ENCODE data around the gene AP2A1. TPM values are rescaled to one million over a fixed set of nuclear protein-coding genes. Genes with fewer than 3 reads are reported as not detected.

The AP2A1 gene
- total and polyA plus RNA-seq, 9 of the 15 experiments (the other 6 are each of a cell fraction or from before 2014, with no cell fraction given): 0.55 to 150 (median 31.9) TPM

GRCh38 chr19:49746206-49746958 is 20.4 kb upstream of the AP2A1 start (continued):
- TF ChIP-seq SRSF3 (IDR thresholded peaks at IDR 0.05; ENCODE audit: insufficient read depth, low read length) (no peak), ZNF384 (IDR thresholded peaks at IDR 0.05; ENCODE audit: low read depth, low read length) (no peak), SIRT6 (IDR thresholded peaks at IDR 0.05; ENCODE audit: low read depth, low read length) (no peak), POLR2AphosphoS2 (IDR thresholded peaks at IDR 0.05; ENCODE audit: low read length) (no peak), SMAD3 (CRISPR knock-in tag; conservative IDR thresholded peaks at IDR 0.05) (no peak), RHOXF2B (CRISPR knock-in tag; conservative IDR thresholded peaks at IDR 0.05) (no peak), ZNF354B (CRISPR knock-in tag; IDR thresholded peaks at IDR 0.05) (no peak), RFX1 (IDR thresholded peaks at IDR 0.05) (no peak; the same call in 1 of the 2 replicates), FOXM1 (IDR thresholded peaks at IDR 0.05; ENCODE audit: low read depth) (no peak), FOXM1 (CRISPR knock-in tag; IDR thresholded peaks at IDR 0.05; ENCODE audit: low read depth) (no peak), ZKSCAN3 (CRISPR knock-in tag; IDR thresholded peaks at IDR 0.05) (no peak)
- TF ChIP-seq, protein P1, sequence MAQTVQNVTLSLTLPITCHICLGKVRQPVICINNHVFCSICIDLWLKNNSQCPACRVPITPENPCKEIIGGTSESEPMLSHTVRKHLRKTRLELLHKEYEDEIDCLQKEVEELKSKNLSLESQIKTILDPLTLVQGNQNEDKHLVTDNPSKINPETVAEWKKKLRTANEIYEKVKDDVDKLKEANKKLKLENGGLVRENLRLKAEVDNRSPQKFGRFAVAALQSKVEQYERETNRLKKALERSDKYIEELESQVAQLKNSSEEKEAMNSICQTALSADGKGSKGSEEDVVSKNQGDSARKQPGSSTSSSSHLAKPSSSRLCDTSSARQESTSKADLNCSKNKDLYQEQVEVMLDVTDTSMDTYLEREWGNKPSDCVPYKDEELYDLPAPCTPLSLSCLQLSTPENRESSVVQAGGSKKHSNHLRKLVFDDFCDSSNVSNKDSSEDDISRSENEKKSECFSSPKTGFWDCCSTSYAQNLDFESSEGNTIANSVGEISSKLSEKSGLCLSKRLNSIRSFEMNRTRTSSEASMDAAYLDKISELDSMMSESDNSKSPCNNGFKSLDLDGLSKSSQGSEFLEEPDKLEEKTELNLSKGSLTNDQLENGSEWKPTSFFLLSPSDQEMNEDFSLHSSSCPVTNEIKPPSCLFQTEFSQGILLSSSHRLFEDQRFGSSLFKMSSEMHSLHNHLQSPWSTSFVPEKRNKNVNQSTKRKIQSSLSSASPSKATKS (CRISPR knock-in tag; IDR thresholded peaks at IDR 0.05): no peak
- TF ChIP-seq, protein P2, sequence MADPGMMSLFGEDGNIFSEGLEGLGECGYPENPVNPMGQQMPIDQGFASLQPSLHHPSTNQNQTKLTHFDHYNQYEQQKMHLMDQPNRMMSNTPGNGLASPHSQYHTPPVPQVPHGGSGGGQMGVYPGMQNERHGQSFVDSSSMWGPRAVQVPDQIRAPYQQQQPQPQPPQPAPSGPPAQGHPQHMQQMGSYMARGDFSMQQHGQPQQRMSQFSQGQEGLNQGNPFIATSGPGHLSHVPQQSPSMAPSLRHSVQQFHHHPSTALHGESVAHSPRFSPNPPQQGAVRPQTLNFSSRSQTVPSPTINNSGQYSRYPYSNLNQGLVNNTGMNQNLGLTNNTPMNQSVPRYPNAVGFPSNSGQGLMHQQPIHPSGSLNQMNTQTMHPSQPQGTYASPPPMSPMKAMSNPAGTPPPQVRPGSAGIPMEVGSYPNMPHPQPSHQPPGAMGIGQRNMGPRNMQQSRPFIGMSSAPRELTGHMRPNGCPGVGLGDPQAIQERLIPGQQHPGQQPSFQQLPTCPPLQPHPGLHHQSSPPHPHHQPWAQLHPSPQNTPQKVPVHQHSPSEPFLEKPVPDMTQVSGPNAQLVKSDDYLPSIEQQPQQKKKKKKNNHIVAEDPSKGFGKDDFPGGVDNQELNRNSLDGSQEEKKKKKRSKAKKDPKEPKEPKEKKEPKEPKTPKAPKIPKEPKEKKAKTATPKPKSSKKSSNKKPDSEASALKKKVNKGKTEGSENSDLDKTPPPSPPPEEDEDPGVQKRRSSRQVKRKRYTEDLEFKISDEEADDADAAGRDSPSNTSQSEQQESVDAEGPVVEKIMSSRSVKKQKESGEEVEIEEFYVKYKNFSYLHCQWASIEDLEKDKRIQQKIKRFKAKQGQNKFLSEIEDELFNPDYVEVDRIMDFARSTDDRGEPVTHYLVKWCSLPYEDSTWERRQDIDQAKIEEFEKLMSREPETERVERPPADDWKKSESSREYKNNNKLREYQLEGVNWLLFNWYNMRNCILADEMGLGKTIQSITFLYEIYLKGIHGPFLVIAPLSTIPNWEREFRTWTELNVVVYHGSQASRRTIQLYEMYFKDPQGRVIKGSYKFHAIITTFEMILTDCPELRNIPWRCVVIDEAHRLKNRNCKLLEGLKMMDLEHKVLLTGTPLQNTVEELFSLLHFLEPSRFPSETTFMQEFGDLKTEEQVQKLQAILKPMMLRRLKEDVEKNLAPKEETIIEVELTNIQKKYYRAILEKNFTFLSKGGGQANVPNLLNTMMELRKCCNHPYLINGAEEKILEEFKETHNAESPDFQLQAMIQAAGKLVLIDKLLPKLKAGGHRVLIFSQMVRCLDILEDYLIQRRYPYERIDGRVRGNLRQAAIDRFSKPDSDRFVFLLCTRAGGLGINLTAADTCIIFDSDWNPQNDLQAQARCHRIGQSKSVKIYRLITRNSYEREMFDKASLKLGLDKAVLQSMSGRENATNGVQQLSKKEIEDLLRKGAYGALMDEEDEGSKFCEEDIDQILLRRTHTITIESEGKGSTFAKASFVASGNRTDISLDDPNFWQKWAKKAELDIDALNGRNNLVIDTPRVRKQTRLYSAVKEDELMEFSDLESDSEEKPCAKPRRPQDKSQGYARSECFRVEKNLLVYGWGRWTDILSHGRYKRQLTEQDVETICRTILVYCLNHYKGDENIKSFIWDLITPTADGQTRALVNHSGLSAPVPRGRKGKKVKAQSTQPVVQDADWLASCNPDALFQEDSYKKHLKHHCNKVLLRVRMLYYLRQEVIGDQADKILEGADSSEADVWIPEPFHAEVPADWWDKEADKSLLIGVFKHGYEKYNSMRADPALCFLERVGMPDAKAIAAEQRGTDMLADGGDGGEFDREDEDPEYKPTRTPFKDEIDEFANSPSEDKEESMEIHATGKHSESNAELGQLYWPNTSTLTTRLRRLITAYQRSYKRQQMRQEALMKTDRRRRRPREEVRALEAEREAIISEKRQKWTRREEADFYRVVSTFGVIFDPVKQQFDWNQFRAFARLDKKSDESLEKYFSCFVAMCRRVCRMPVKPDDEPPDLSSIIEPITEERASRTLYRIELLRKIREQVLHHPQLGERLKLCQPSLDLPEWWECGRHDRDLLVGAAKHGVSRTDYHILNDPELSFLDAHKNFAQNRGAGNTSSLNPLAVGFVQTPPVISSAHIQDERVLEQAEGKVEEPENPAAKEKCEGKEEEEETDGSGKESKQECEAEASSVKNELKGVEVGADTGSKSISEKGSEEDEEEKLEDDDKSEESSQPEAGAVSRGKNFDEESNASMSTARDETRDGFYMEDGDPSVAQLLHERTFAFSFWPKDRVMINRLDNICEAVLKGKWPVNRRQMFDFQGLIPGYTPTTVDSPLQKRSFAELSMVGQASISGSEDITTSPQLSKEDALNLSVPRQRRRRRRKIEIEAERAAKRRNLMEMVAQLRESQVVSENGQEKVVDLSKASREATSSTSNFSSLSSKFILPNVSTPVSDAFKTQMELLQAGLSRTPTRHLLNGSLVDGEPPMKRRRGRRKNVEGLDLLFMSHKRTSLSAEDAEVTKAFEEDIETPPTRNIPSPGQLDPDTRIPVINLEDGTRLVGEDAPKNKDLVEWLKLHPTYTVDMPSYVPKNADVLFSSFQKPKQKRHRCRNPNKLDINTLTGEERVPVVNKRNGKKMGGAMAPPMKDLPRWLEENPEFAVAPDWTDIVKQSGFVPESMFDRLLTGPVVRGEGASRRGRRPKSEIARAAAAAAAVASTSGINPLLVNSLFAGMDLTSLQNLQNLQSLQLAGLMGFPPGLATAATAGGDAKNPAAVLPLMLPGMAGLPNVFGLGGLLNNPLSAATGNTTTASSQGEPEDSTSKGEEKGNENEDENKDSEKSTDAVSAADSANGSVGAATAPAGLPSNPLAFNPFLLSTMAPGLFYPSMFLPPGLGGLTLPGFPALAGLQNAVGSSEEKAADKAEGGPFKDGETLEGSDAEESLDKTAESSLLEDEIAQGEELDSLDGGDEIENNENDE (IDR thresholded peaks at IDR 0.05; ENCODE audit: low read depth, low read length): no peak
- TF ChIP-seq, protein P3, sequence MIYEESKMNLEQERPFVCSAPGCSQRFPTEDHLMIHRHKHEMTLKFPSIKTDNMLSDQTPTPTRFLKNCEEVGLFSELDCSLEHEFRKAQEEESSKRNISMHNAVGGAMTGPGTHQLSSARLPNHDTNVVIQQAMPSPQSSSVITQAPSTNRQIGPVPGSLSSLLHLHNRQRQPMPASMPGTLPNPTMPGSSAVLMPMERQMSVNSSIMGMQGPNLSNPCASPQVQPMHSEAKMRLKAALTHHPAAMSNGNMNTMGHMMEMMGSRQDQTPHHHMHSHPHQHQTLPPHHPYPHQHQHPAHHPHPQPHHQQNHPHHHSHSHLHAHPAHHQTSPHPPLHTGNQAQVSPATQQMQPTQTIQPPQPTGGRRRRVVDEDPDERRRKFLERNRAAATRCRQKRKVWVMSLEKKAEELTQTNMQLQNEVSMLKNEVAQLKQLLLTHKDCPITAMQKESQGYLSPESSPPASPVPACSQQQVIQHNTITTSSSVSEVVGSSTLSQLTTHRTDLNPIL (CRISPR knock-in tag; IDR thresholded peaks at IDR 0.05): no peak
